Lung (tissue), 12 donors: ENCODE results near the gene CCDC171. TPM values are rescaled to one million over a fixed set of nuclear protein-coding genes. Genes with fewer than 3 reads are reported as not detected.

Experiments
- ATAC-seq: fragments of 200-7000 bp; cut with Tn5 transposase; one replicate; pipeline ENCODE4 v1.9.1; 2020; ENCODE audit warnings: moderate number of reproducible peaks; ENCODE audit not compliant: insufficient read depth, low FRiP score
- DNase-seq, 3 donors: peaks; one replicate each; pipeline ENCODE4 v3.0.0-alpha.2; 2013 to 2017
- H3K27ac ChIP-seq, 2 donors: one replicate each; pipeline ENCODE4 v1.5.1; 2013; ENCODE audit warnings: mild to moderate bottlenecking in 2 of 2, moderate library complexity in 2 of 2, control low read depth in 1 of 2, inconsistent platforms in 1 of 2, low read depth in 1 of 2, low read length in 1 of 2
- H3K27me3 ChIP-seq, 3 donors: one replicate each; pipeline ENCODE4 v1.5.1; 2013; ENCODE audit warnings: low read length in 2 of 3; ENCODE audit not compliant: control insufficient read depth in 3 of 3, insufficient read depth in 3 of 3
- H3K36me3 ChIP-seq, 4 donors: one replicate each; pipeline ENCODE4 v1.5.1; 2013; ENCODE audit warnings: low read length in 4 of 4, mild to moderate bottlenecking in 1 of 4, moderate library complexity in 1 of 4; ENCODE audit not compliant: control insufficient read depth in 4 of 4, insufficient read depth in 4 of 4
- H3K4me1 ChIP-seq, 5 donors: one replicate each; pipeline ENCODE4 v1.5.1; 2013; ENCODE audit warnings: low read length in 5 of 5, mild to moderate bottlenecking in 2 of 5, moderate library complexity in 1 of 5; ENCODE audit not compliant: control insufficient read depth in 5 of 5, insufficient read depth in 5 of 5
- H3K4me3 ChIP-seq: one replicate; pipeline ENCODE4 v1.5.1; 2013; ENCODE audit warnings: mild to moderate bottlenecking, control low read depth, moderate library complexity
- H3K9ac ChIP-seq, 2 donors: one replicate each; pipeline ENCODE4 v1.5.1; 2013; ENCODE audit warnings: low read length in 2 of 2, control low read depth in 1 of 2; ENCODE audit not compliant: insufficient read depth in 1 of 2
- H3K9me3 ChIP-seq, 4 donors: one replicate each; pipeline ENCODE4 v1.5.1; 2013; ENCODE audit warnings: low read length in 3 of 4, mild to moderate bottlenecking in 1 of 4, moderate library complexity in 1 of 4; ENCODE audit not compliant: control insufficient read depth in 4 of 4, insufficient read depth in 3 of 4
- CTCF ChIP-seq: IDR thresholded peaks from 2 replicates; pipeline ENCODE4 v1.5.1; 2012; ENCODE audit warnings: mild to moderate bottlenecking; ENCODE audit errors: control extremely low read depth, extremely low read depth
- WGBS, 2 donors: extraction: QIAGEN DNeasy Blood & Tissue Kit; methylation state at CpG; one replicate each; pipeline ENCODE4 v1.1.7; 2013; 5-methylcytosine and 5-hydroxymethylcytosine counted together
- polyA plus RNA-seq, 2 donors: library from polyadenylated mRNA; stranded (reverse); fragments of 200-250 nt; gene quantifications; one replicate each; pipeline ENCODE4 v1.2.1, GENCODE V29; 2013
- total RNA-seq, 2 donors: library from RNA; depleted of rRNA in 1 of 2; stranded (reverse); fragments of >200 nt in 1 of 2; gene quantifications; one replicate each; pipeline ENCODE4 v1.2.1, GENCODE V29; 2014 to 2021
- donor health status: control.
- donor health status: control.
- donor health status: Bipolar disorder and iron deficiency.
- donor health status: healthy.
- donor health status: DM: yes; HTN: yes; CAD: no.

CCDC171 gene
- total and polyA plus RNA-seq, 4 donors, result 0.40 to 17.0 (median 2.5) TPM

- Histone ChIP-seq H3K36me3 (no peaks in the 10 kb centered on the region), H3K9me3 (no peaks in the 10 kb centered on the region), H3K27ac (no peak overlapping the region), H3K4me3 (no peak overlapping the region), H3K9ac (no peak overlapping the region), H3K27me3 (no peaks in the 10 kb centered on the region), H3K4me1 (peaks cover 0 to 9% (median 0%) of the 10 kb centered on the region in 5 donors)
- WGBS, 2 donors, result 85 to 90% methylated on average over 3 of the region's 3 CpGs
- no peak for TF ChIP-seq CTCF
- ATAC-seq, result no peak
- DNase-seq, result peak in 2 of 3 donors; percentile 76 to 86
These were observed 154.2 kb downstream of the CCDC171 start for GRCh38 chr9:15707000-15707399.

- Histone ChIP-seq H3K27ac (no peak overlapping the region), H3K27me3 (no peaks in the 10 kb centered on the region), H3K9me3 (no peaks in the 10 kb centered on the region), H3K4me3 (no peak overlapping the region), H3K9ac (no peak overlapping the region), H3K4me1 (peaks cover 0 to 9% (median 0%) of the 10 kb centered on the region in 5 donors), H3K36me3 (peaks cover 0 to 4% (median 0%) of the 10 kb centered on the region in 4 donors)
- WGBS, 2 donors, result 71 to 88% methylated on average over 1 of the region's 1 CpG
- no peak for TF ChIP-seq CTCF
- DNase-seq (no peak), ATAC-seq (no peak)
These were observed 158.7 kb downstream of the CCDC171 start for GRCh38 chr9:15711531-15711930.

GRCh38 chr9:15711931-15712330 is 159.1 kb downstream of the CCDC171 start:
- Histone ChIP-seq H3K9me3 (no peaks in the 10 kb centered on the region), H3K27me3 (no peaks in the 10 kb centered on the region), H3K4me1 (peaks cover 0 to 8% (median 0%) of the 10 kb centered on the region in 5 donors), H3K9ac (no peak overlapping the region), H3K4me3 (no peak overlapping the region), H3K36me3 (peaks cover 0 to 4% (median 0%) of the 10 kb centered on the region in 4 donors), H3K27ac (no peak overlapping the region)
- DNase-seq, result no peak
- 88 to 92% methylated on average over 2 of the region's 2 CpGs for WGBS, 2 donors
- no peak for ATAC-seq
- no peak for TF ChIP-seq CTCF

- WGBS, 2 donors, result 72 to 89% methylated on average over 1 of the region's 1 CpG
- H3K4me1 ChIP-seq, result no peaks in the 10 kb centered on the region
These were observed 161.9 kb downstream of the CCDC171 start for GRCh38 chr9:15714746-15715145.

More at GRCh38 chr9:15714746-15715145, 161.9 kb downstream of the CCDC171 start:
- no peak for DNase-seq
- TF ChIP-seq CTCF, result no peak
- no peak for ATAC-seq
- Histone ChIP-seq H3K9me3 (no peaks in the 10 kb centered on the region), H3K27me3 (no peaks in the 10 kb centered on the region), H3K4me3 (no peak overlapping the region), H3K36me3 (peaks cover 0 to 4% (median 0%) of the 10 kb centered on the region in 4 donors), H3K9ac (no peak overlapping the region), H3K27ac (no peak overlapping the region)
